HCT116 (cell line): Measurements from ENCODE around the gene EGFLAM. TPM values are rescaled to one million over a fixed set of nuclear protein-coding genes. Genes with fewer than 3 reads are reported as not detected.
"Not testable (repeated sequence)": the region's sequence is repeated elsewhere in the genome, so short reads cannot be mapped to it uniquely, and the experiment has no call there.

Source experiments
- ATAC-seq: fragments of 200-7000 bp; cut with Tn5 transposase; 2 replicates; pipeline ENCODE4 v1.9.1; 2020; ENCODE audit warnings: mild to moderate bottlenecking, moderate library complexity
- BruUV-seq: library from RNA; stranded (reverse); fragments of 400-500 nt; replicated peaks from 2 replicates; lab custom pipeline; 2021; lab: Mats Ljungman, UMichigan
- CTCF ChIA-PET: fragments of 300-600 bp; sonication (Branson Sonifier 250); formaldehyde crosslinking; loops from one replicate; lab custom pipeline; 2021; ENCODE audit warnings: antibody characterized with exemption; lab: Charles Lee
- POLR2A ChIA-PET: fragments of 300-600, 350-600 bp; sonication (Branson Sonifier 250); formaldehyde crosslinking; loops from one replicate; lab custom pipeline; 2021; ENCODE audit warnings: antibody characterized with exemption; lab: Charles Lee
- RAD21 ChIA-PET, 2 experiments: fragments of 300-600 bp; sonication (Branson Sonifier 250); formaldehyde crosslinking; loops; one replicate each; lab custom pipeline; 2023; ENCODE audit warnings: low total read pairs in 2 of 2; ENCODE audit not compliant: uncharacterized antibody in 2 of 2, unreplicated experiment in 2 of 2, low non-redundant PET in 1 of 2; lab: Charles Lee
- DNase-seq: peaks from one replicate; pipeline ENCODE4 v3.0.0-alpha.2; 2010; ENCODE audit warnings: low read depth, low spot score
- H2AFZ ChIP-seq: fragments of 200-600 bp; shearing (Covaris generic), sonication (generic); 2 replicates; pipeline ENCODE4 v1.6.1; 2017; ENCODE audit warnings: low read depth, mixed run types, mixed read lengths, antibody characterized with exemption, low read length; ENCODE audit not compliant: poor library complexity, severe bottlenecking
- H3K27ac ChIP-seq: 2 replicates; pipeline ENCODE4 v1.5.1; 2012; ENCODE audit warnings: low read depth, low read length
- H3K27me3 ChIP-seq: fragments of 200-600 bp; sonication (generic); 2 replicates; pipeline ENCODE4 v1.6.1; 2016; ENCODE audit warnings: mixed run types, low read length, mixed read lengths; ENCODE audit not compliant: insufficient read depth
- H3K36me3 ChIP-seq, 2 experiments: fragments of 200-500 bp in 1 of 2; fragments of 200-600 bp in 1 of 2; sonication (Bioruptor generic) in 1 of 2; sonication (generic) in 1 of 2; 2 replicates each; pipeline versions ENCODE4 v1.5.1 to v1.6.1; 2014 to 2016; ENCODE audit warnings: low read length in 2 of 2, inconsistent platforms in 1 of 2, mixed read lengths in 1 of 2, mixed run types in 1 of 2; ENCODE audit not compliant: insufficient read depth in 2 of 2, control insufficient read depth in 1 of 2
- H3K4me1 ChIP-seq, 2 experiments: fragments of 200-600 bp in 1 of 2; sonication (generic) in 1 of 2; 2 replicates each; pipeline versions ENCODE4 v1.5.1 to v1.6.1; 2012 to 2017; ENCODE audit warnings: low read length in 2 of 2, inconsistent platforms in 1 of 2, mild to moderate bottlenecking in 1 of 2, mixed read lengths in 1 of 2, mixed run types in 1 of 2, moderate library complexity in 1 of 2; ENCODE audit not compliant: insufficient read depth in 2 of 2, control insufficient read depth in 1 of 2
- H3K4me2 ChIP-seq: fragments of 200-600 bp; sonication (generic); 2 replicates; pipeline ENCODE4 v1.6.1; 2017; ENCODE audit warnings: mixed run types, low read length, mixed read lengths
- H3K4me3 ChIP-seq, 2 experiments: fragments of 200-600 bp in 1 of 2; sonication (generic) in 1 of 2; replicated peaks in 1 of 2; 2 replicates each; pipeline ENCODE4 v1.5.1; 2011 to 2016; ENCODE audit warnings: low read length in 2 of 2, control low read depth in 1 of 2, low read depth in 1 of 2, mild to moderate bottlenecking in 1 of 2, mixed read lengths in 1 of 2, mixed run types in 1 of 2
- H3K79me2 ChIP-seq: fragments of 200-600 bp; sonication (generic); 2 replicates; pipeline ENCODE4 v1.6.1; 2017; ENCODE audit warnings: mild to moderate bottlenecking, mixed run types, low read length, moderate library complexity, mixed read lengths; ENCODE audit not compliant: insufficient read depth
- H3K9ac ChIP-seq: fragments of 200-600 bp; sonication (generic); 2 replicates; pipeline ENCODE4 v1.6.1; 2016; ENCODE audit warnings: low read length, mixed read lengths
- H3K9me2 ChIP-seq: fragments of 200-600 bp; sonication (generic), shearing (Covaris generic); 2 replicates; pipeline ENCODE4 v1.6.1; 2017; ENCODE audit warnings: mixed run types, mild to moderate bottlenecking, moderate library complexity; ENCODE audit not compliant: insufficient read depth
- H3K9me3 ChIP-seq, 2 experiments: fragments of 200-500 bp in 1 of 2; fragments of 200-600 bp in 1 of 2; sonication (Bioruptor generic) in 1 of 2; sonication (generic) in 1 of 2; 2 replicates each; pipeline ENCODE4 v1.6.1; 2014 to 2017; ENCODE audit warnings: low read length in 2 of 2, mixed read lengths in 2 of 2, inconsistent platforms in 1 of 2, low read depth in 1 of 2, mild to moderate bottlenecking in 1 of 2, mixed run types in 1 of 2, moderate library complexity in 1 of 2; ENCODE audit not compliant: control insufficient read depth in 1 of 2, insufficient read depth in 1 of 2
- H4K20me1 ChIP-seq: fragments of 200-600 bp; sonication (generic), shearing (Covaris generic); 2 replicates; pipeline ENCODE4 v1.6.1; 2017; ENCODE audit warnings: mixed run types, mild to moderate bottlenecking, moderate library complexity; ENCODE audit not compliant: insufficient read depth
- CBX3 ChIP-seq: IDR thresholded peaks from 2 replicates; pipeline ENCODE4 v1.6.1; 2012; ENCODE audit warnings: low read depth
- CEBPB ChIP-seq: IDR thresholded peaks from 2 replicates; pipeline ENCODE4 v1.6.1; 2012; ENCODE audit warnings: low read depth
- CTCF ChIP-seq, 3 experiments: fragments of 200-600 bp in 1 of 3; sonication (generic) in 1 of 3; IDR thresholded peaks in 2 of 3; conservative IDR thresholded peaks in 1 of 3; 2 replicates each; pipeline ENCODE4 v1.5.1; 2012 to 2017; ENCODE audit warnings: low read depth in 2 of 3, low read length in 2 of 3, antibody characterized with exemption in 1 of 3, borderline replicate concordance in 1 of 3, control low read depth in 1 of 3, mild to moderate bottlenecking in 1 of 3, mixed read lengths in 1 of 3, mixed run types in 1 of 3, moderate library complexity in 1 of 3; ENCODE audit not compliant: insufficient read depth in 1 of 3
- EGR1 ChIP-seq: IDR thresholded peaks from 2 replicates; pipeline ENCODE4 v1.6.1; 2012; ENCODE audit warnings: low read depth
- EZH2phosphoT487 ChIP-seq: fragments of 200-600 bp; IDR thresholded peaks from 2 replicates; pipeline ENCODE4 v1.6.1; 2018; ENCODE audit warnings: antibody characterized with exemption, borderline replicate concordance
- FOSL1 ChIP-seq: IDR thresholded peaks from 2 replicates; pipeline ENCODE4 v1.6.1; 2012; ENCODE audit warnings: low read depth
- JUND ChIP-seq: IDR thresholded peaks from 2 replicates; pipeline ENCODE4 v1.6.1; 2012
- POLR2A ChIP-seq: IDR thresholded peaks from 2 replicates; pipeline ENCODE4 v1.7.0; 2011; ENCODE audit warnings: borderline replicate concordance; ENCODE audit not compliant: insufficient read depth, insufficient read length; ENCODE audit errors: extremely low read depth
- POLR2AphosphoS5 ChIP-seq: IDR thresholded peaks from 2 replicates; pipeline ENCODE4 v1.6.1; 2011; ENCODE audit warnings: mild to moderate bottlenecking, low read depth, low read length, moderate library complexity
- REST ChIP-seq: IDR thresholded peaks from 2 replicates; pipeline ENCODE4 v1.6.1; 2012; ENCODE audit warnings: low read depth
- SP1 ChIP-seq: IDR thresholded peaks from 2 replicates; pipeline ENCODE4 v1.6.1; 2012; ENCODE audit warnings: low read depth
- SRF ChIP-seq: IDR thresholded peaks from 2 replicates; pipeline ENCODE4 v1.6.1; 2012; ENCODE audit warnings: low read depth
- ZNF274 ChIP-seq: fragments of 200-500 bp; sonication (Bioruptor generic); IDR thresholded peaks from 2 replicates; pipeline ENCODE4 v1.6.1; 2014; ENCODE audit warnings: mild to moderate bottlenecking, low read depth, low read length, inconsistent platforms
- intact Hi-C: fragments of 100-400 bp; cut with micrococcal nuclease; formaldehyde crosslinking; loops from 2 replicates; pipeline ENCODE4 v1.10.0; 2022
- total RNA-seq: library from RNA; stranded (reverse); gene quantifications from one replicate; pipeline ENCODE4 v1.2.1, GENCODE V29; 2021; ENCODE audit not compliant: unreplicated experiment
- TF ChIP-seq, protein P1 (sequence below): IDR thresholded peaks from 2 replicates; pipeline ENCODE4 v1.6.1; 2012

The EGFLAM gene
- total RNA-seq, 1 experiment from 2014 or later = not detected

DNA sequence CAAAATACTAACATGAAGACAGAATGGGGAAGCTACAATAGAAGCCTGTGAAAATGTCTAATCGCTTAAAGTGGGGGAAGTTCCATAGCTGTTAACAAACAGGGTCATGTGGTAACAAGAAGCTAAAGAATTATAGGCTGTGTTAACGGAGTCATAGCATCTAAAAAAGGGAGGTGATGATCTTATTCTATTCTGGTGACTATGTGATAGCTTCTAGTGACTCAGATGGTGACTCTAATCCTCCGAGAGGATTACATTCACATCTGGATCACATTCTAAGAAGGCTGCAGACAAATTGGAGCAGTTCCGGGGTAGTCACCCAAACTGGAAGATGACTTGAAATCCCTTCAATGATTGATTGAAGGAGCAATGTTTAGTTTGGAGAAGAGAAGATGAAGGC lies 156.0 kb downstream of the EGFLAM start:
- Histone ChIP-seq H3K27me3 (0 out of 2 replicates have a peak, but pooled peaks cover 5% of the 10 kb centered on the region), H3K4me3 (no peak overlapping the region), H3K9me2 (no peaks in the 10 kb centered on the region), H3K36me3 (no peaks in the 10 kb centered on the region), H3K27ac (no peak overlapping the region), H3K9me3 (no peaks in the 10 kb centered on the region), H2AFZ (no peak overlapping the region), H3K9ac (no peak overlapping the region), H3K4me2 (no peak overlapping the region), H3K79me2 (no peaks in the 10 kb centered on the region), H4K20me1 (no peaks in the 10 kb centered on the region), H3K4me1 (no peaks in the 10 kb centered on the region)
- BruUV-seq = no TSS peak
- ATAC-seq = no peak
- TF ChIP-seq FOSL1 = no peak
- TF ChIP-seq JUND = no peak
- TF ChIP-seq POLR2AphosphoS5 = no peak
- TF ChIP-seq REST = no peak
- no peak for TF ChIP-seq CTCF (IDR thresholded peaks at IDR 0.05 in 2 of 3, conservative IDR thresholded peaks at IDR 0.05 in 1 of 3; ENCODE audit: borderline replicate concordance in 1 of 3, insufficient read depth in 1 of 3, low read depth in 2 of 3, low read length in 2 of 3)
- TF ChIP-seq POLR2A = no peak
- no peak for TF ChIP-seq CEBPB
- no peak for TF ChIP-seq CBX3
- TF ChIP-seq EGR1 = no peak
- TF ChIP-seq ZNF274 = no peak
- TF ChIP-seq, protein P1, sequence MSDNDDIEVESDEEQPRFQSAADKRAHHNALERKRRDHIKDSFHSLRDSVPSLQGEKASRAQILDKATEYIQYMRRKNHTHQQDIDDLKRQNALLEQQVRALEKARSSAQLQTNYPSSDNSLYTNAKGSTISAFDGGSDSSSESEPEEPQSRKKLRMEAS = no peak
- TF ChIP-seq SP1 = no peak
- no peak for TF ChIP-seq SRF
- TF ChIP-seq EZH2phosphoT487 = no peak
- no peak for DNase-seq
- POLR2A ChIA-PET = interaction anchor here (1.0 kb wide), 1 partner anchor 19 kb away, joined by 3 read pairs; no protein-coding TSS in a partner anchor
- intact Hi-C loops = no loop called here
- RAD21 ChIA-PET = interaction anchor here in 1 of 2 experiments (1.3 kb wide), 1 partner anchor 32 kb away, joined by 3 read pairs; no protein-coding TSS in a partner anchor
- CTCF ChIA-PET = interaction anchor here (1.6 kb wide), 1 partner anchor 396 kb away, joined by 4 read pairs; no protein-coding TSS in a partner anchor

DNA sequence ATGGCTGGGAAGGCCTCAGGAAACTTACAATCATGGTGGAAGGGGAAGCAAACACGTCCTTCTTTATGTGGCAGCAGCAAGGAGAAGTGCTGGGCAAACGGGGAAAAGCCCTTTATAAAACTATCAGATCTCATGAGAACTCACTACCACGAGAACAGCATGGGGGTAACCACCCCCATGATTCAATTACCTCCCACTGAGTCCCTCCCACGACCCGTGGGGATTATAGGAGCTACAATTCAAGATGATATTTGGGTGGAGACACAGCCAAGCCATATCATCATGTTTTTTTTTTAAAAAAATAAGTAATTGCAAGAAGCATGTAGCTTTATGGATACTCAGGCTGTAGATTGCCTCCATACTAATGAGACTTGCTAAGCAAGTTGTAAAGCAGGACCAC lies 157.4 kb downstream of the EGFLAM start:
- H3K9ac ChIP-seq, BruUV-seq, DNase-seq, H3K9me3 ChIP-seq, POLR2A ChIA-PET, H3K79me2 ChIP-seq, H3K27ac ChIP-seq, H3K4me3 ChIP-seq, H3K4me2 ChIP-seq, H3K36me3 ChIP-seq, ATAC-seq, RAD21 ChIA-PET, H3K9me2 ChIP-seq, intact Hi-C loops, H3K4me1 ChIP-seq, H4K20me1 ChIP-seq, H3K27me3 ChIP-seq, H2AFZ ChIP-seq: not testable (repeated sequence)
- CTCF ChIA-PET = interaction anchor here (1.2 kb wide), 1 partner anchor 207 kb away, joined by 3 read pairs; no protein-coding TSS in a partner anchor
